GM13976 (cell line): ENCODE results near the gene TSR1.

Experiments
- DNase-seq: peaks from one replicate; pipeline ENCODE4 v3.0.0; 2012; ENCODE audit warnings: low spot score
- in situ Hi-C: fragments of 300-500 bp; cut with MboI; formaldehyde crosslinking; loops from one replicate; pipeline ENCODE4 v1.12.0; 2022; ENCODE audit warnings: low sequenced_read_pairs, mixed read lengths, inconsistent platforms; ENCODE audit not compliant: unreplicated experiment
- TF ChIP-seq, protein P1 (sequence below): IDR thresholded peaks from 2 replicates; pipeline ENCODE4 v1.5.1; 2012; ENCODE audit warnings: borderline replicate concordance, mild to moderate bottlenecking; ENCODE audit not compliant: insufficient read depth; ENCODE audit errors: extremely low read depth, missing control alignments, control extremely low read depth

The TSR1 gene

DNA sequence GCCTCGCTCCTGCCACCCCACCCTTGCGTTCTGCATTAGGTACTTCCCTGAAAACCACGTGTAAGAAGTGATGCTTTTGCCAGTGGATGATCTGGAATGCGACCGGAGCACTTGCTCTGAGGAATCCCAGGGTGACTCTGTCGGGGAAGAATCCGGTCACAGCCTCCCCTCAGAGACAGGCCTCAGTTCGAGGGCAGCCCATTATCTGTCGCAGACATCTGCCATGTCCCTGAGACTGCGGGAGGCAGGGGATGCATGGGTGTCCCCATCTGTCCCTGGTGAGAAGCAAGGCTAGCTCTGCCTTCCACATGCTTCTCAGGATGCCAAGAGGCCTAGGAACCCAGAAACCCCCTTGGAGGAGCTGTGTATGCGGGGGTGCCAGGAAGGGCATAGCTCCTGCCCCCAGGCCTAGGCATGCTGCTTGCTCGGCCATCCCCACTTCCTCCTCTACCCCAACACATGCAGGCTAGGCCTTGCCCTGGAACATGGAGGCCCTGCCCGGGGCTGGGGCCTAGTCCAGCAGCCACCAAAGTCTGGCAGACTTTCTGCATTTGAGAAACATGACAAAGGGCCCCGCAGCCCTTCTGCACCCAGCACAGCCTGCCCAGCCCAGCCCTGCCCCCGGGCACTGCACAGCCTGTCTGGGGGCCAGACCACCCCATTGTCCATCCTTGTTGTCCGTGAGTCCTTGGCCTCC, 44.1 kb upstream of the TSR1 start:
- TF ChIP-seq, protein P1, sequence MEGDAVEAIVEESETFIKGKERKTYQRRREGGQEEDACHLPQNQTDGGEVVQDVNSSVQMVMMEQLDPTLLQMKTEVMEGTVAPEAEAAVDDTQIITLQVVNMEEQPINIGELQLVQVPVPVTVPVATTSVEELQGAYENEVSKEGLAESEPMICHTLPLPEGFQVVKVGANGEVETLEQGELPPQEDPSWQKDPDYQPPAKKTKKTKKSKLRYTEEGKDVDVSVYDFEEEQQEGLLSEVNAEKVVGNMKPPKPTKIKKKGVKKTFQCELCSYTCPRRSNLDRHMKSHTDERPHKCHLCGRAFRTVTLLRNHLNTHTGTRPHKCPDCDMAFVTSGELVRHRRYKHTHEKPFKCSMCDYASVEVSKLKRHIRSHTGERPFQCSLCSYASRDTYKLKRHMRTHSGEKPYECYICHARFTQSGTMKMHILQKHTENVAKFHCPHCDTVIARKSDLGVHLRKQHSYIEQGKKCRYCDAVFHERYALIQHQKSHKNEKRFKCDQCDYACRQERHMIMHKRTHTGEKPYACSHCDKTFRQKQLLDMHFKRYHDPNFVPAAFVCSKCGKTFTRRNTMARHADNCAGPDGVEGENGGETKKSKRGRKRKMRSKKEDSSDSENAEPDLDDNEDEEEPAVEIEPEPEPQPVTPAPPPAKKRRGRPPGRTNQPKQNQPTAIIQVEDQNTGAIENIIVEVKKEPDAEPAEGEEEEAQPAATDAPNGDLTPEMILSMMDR, result no peak
- no peak for DNase-seq
- in situ Hi-C loops, result no loop called here

DNA sequence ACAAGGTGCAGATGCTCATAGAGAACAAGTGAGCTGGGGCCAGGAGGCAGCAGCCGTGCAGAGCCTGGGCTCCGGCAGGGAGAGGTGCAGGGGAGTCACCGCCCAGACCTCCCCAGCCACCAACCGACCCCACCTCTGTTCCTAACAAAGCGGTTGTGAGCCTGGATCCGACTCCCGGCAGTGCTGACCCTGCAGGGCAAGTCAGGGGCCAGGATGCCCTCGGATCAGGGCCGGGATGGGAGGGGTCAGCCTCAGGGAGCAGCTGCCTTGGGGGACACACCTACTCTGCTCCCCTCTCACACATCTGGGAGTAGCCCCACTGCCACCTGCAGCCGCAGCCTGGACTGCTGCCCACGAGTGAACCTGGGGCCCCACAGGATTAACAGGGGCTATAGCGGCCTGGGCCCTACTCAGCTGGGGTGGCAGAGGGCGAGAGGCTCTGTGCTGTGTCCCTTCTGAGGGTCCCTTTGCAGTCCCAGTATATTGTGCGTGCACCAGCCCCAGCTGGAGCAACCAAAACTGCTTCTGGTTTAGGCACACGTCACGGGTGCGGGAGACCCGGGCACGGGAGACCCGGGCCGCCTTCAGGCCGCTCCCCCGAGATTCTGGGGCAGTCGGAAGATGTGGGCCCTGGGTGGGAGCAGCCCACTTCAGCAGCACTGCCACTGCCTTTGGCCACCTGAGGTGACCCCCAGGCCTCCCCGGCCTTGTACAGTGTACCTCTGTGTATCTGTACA, 43.4 kb upstream of the TSR1 start:
- DNase-seq, result no peak
- TF ChIP-seq, protein P1, result no peak
- in situ Hi-C loops, result no loop called here

DNA sequence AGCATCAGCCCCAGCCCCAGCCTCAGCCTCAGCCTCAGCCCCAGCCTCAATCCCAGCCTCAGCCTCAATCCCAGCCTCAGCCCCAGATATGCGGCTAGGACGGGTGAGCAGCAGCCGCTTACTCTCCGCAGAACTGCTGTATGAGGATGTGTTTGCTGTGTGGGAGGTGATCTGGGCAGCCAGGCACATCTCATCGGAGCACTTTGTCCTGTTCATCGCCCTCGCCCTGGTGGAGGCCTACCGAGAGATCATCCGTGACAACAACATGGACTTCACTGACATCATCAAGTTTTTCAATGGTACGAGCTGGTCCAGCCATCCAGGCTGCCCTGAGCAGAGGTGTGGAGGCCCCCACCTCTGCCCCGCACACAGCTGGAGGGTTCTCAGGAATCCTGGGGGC, 42.6 kb upstream of the TSR1 start:
- in situ Hi-C loops, result no loop called here
- TF ChIP-seq, protein P1, result no peak
- DNase-seq, result no peak

DNA sequence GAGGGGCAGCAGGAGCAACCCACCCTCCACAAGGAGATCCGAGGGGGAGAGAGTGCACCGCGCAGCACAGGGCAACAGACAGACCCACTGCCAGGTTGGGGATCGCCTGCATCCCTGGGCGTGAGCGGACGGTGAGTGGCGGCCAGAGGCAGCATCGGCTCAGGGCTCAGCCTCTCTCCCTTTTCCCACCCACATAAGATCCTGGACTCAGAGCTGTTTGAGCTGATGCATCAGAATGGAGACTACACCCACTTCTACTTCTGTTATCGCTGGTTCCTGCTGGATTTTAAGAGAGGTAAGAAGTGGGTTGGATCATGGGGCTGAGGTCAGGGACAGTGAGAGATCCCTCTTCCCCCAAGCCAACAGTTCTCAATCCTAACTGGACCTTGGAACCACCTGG, 41.4 kb upstream of the TSR1 start:
- in situ Hi-C loops, result no loop called here

DNA sequence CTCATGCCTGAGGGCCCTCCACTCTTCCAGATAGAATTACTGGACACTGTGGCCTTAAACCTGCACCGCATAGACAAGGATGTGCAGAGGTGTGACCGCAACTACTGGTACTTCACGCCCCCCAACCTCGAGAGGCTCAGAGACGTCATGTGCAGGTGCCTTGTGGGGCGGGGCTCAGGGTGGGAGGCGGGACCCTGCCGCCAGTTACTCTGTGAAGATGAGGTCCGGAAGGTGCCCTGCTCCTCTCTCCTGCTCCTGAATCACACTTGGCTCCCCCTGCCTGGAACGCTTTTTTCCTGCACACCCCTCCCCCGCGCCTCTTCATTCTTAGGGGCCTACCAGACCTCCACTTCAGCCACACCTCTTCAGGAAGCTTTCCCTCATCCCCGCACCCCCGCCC, 39.9 kb upstream of the TSR1 start:
- TF ChIP-seq, protein P1, result no peak
- no peak for DNase-seq
- in situ Hi-C loops, result no loop called here

More for the DNA sequence above, 41.4 kb upstream of the TSR1 start:
- TF ChIP-seq, protein P1, result no peak
- no peak for DNase-seq

DNA sequence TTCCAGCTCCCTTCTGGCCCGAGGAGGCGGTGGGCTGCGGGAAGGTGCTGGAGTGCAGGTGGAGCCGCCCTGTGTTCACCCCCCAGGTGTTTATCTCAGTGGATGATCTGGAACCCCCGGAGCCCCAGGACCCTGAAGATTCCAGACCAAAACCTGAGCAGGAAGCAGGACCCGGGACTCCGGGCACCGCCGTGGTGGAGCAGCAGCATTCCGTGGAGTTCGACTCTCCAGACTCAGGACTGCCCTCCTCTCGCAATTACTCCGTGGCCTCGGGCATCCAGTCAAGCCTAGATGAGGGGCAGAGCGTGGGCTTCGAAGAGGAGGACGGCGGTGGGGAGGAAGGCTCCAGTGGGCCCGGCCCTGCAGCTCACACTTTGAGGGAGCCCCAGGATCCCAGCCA, 39.1 kb upstream of the TSR1 start:
- in situ Hi-C loops, result no loop called here
- TF ChIP-seq, protein P1, result no peak

More for the DNA sequence above, 39.1 kb upstream of the TSR1 start:
- DNase-seq, result no peak
